Osteoblast (primary cell): ENCODE measurements around the gene FAM110A. TPM values are rescaled to one million over a fixed set of nuclear protein-coding genes. Genes with fewer than 3 reads are reported as not detected.
A peak's percentile ranks its signal among the peaks of the same experiment; 100 is the strongest.

Experiments
- DNase-seq: peaks from one replicate; pipeline ENCODE4 v3.0.0; 2011; ENCODE audit warnings: low spot score, mixed read lengths; ENCODE audit not compliant: insufficient read length; ENCODE audit errors: missing footprints
- H2AFZ ChIP-seq: 2 replicates; pipeline ENCODE4 v1.6.0; 2011; ENCODE audit warnings: mild to moderate bottlenecking, low read length
- H3K27ac ChIP-seq: 2 replicates; pipeline ENCODE4 v1.5.1; 2011; ENCODE audit warnings: mild to moderate bottlenecking, low read depth, low read length, moderate library complexity
- H3K27me3 ChIP-seq: 2 replicates; pipeline ENCODE4 v1.6.0; 2012; ENCODE audit warnings: mild to moderate bottlenecking, control low read depth, inconsistent platforms, low read length, moderate library complexity; ENCODE audit not compliant: insufficient read depth
- H3K36me3 ChIP-seq: 2 replicates; pipeline ENCODE4 v1.5.1; 2011; ENCODE audit warnings: mild to moderate bottlenecking, low read length, control low read depth, moderate library complexity; ENCODE audit not compliant: insufficient read depth
- H3K4me1 ChIP-seq: 2 replicates; pipeline ENCODE4 v1.5.1; 2011; ENCODE audit warnings: mild to moderate bottlenecking, low read length, control low read depth, moderate library complexity; ENCODE audit not compliant: insufficient read depth
- H3K4me2 ChIP-seq: 2 replicates; pipeline ENCODE4 v1.6.0; 2011; ENCODE audit warnings: mild to moderate bottlenecking, low read length; ENCODE audit not compliant: insufficient read depth
- H3K4me3 ChIP-seq: fragments of 200-600 bp; sonication (generic); 3 replicates; pipeline ENCODE4 v1.5.1; 2012; ENCODE audit warnings: mild to moderate bottlenecking, low read length, inconsistent platforms; ENCODE audit not compliant: insufficient read depth
- H3K79me2 ChIP-seq: 2 replicates; pipeline ENCODE4 v1.6.0; 2012; ENCODE audit warnings: mild to moderate bottlenecking, low read length, control low read depth, inconsistent platforms; ENCODE audit not compliant: insufficient read depth
- H3K9me3 ChIP-seq: 2 replicates; pipeline ENCODE4 v1.5.1; 2011; ENCODE audit warnings: low read depth, low read length, control low read depth
- H4K20me1 ChIP-seq: 2 replicates; pipeline ENCODE4 v1.6.0; 2012; ENCODE audit warnings: mild to moderate bottlenecking, low read length, control low read depth; ENCODE audit not compliant: insufficient read depth
- total RNA-seq: library from RNA; depleted of rRNA; stranded (reverse); fragments of >200 nt; gene quantifications from 2 replicates; pipeline ENCODE4 v1.2.3, GENCODE V29; 2012
- TF ChIP-seq, protein P1 (sequence below): IDR thresholded peaks from 2 replicates; pipeline ENCODE4 v1.5.1; 2011; ENCODE audit warnings: mild to moderate bottlenecking, low read depth, low read length, moderate library complexity; ENCODE audit errors: extremely low read depth

The FAM110A gene
- total RNA-seq, 1 donor: 9.8 TPM

DNA sequence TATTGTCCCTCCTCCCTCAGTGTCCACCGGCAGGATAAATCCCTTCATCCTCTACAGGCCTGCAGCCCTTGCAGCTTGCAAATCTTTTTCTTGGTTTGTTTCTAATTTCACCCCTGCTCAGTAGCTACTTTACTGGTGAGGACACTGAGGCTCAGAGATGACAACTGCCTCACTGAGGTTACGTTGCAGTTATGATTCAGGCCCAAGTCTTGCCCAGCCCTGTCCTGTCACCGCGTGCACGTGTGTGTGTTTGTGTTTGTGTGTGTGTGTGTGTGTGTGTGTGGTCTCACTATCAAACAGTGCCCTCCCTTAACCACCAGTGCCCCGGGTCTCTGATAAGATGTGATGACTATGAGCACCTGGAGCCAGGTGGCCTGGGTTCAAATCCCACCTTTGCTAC lies 21.1 kb downstream of the FAM110A start:
- H4K20me1 ChIP-seq: peaks cover 3% of the 10 kb centered on the region
- peaks cover 22% of the 10 kb centered on the region for H3K4me1 ChIP-seq
- no peak overlapping the region for H3K4me2 ChIP-seq
- no peak overlapping the region for H3K4me3 ChIP-seq
- TF ChIP-seq, protein P1, sequence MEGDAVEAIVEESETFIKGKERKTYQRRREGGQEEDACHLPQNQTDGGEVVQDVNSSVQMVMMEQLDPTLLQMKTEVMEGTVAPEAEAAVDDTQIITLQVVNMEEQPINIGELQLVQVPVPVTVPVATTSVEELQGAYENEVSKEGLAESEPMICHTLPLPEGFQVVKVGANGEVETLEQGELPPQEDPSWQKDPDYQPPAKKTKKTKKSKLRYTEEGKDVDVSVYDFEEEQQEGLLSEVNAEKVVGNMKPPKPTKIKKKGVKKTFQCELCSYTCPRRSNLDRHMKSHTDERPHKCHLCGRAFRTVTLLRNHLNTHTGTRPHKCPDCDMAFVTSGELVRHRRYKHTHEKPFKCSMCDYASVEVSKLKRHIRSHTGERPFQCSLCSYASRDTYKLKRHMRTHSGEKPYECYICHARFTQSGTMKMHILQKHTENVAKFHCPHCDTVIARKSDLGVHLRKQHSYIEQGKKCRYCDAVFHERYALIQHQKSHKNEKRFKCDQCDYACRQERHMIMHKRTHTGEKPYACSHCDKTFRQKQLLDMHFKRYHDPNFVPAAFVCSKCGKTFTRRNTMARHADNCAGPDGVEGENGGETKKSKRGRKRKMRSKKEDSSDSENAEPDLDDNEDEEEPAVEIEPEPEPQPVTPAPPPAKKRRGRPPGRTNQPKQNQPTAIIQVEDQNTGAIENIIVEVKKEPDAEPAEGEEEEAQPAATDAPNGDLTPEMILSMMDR: no peak
- no peaks in the 10 kb centered on the region for H3K9me3 ChIP-seq
- H3K27ac ChIP-seq: no peak overlapping the region
- no peaks in the 10 kb centered on the region for H3K27me3 ChIP-seq
- H3K79me2 ChIP-seq: peaks cover 10% of the 10 kb centered on the region
- no peak for DNase-seq
- no peaks in the 10 kb centered on the region for H3K36me3 ChIP-seq
- no peak overlapping the region for H2AFZ ChIP-seq

DNA sequence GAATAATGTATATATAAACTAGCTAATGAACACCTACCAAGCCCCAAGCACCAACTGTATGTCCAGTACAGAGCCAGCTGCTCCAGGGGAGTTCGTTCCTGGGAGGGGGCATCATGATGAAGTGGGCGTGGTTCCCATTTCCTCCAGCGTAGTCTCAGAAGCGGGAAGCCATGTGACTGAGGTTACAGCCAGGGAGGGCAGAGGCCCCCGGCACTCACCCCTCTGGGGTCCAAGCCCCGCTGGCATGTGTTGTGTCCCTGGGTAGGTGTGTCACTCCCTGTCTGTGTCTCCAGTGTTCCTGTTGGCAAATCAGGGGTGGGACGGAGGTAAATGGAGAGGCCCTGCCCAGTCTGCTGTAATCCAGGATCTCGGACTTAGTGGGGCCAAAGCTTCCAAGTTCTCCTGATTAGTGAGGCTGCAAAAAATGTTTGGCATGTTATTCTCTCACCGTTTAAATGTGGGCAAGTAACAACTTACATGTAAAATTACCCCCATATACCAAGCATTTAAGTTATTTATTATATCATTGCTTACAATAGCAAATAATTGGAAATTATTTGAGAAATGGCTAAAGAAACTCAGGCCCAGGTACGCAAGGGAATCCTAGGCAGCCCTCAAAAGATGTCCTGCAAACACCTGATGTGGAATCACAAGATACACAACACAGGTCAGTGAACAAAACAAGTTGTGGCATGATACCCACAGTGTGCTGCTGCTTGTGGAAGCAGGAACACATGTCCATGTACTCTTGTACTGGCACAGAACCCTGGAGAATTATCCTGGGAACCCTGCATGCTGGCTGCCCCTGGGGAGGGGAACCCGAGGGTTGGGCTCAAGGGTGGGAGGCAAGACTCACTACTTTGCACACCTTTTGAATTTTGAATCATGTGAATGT lies 22.2 kb downstream of the FAM110A start:
- no peaks in the 10 kb centered on the region for H3K27me3 ChIP-seq
- H3K4me2 ChIP-seq: peak overlapping the region; percentile 57
- peaks cover 10% of the 10 kb centered on the region for H3K79me2 ChIP-seq
- H3K9me3 ChIP-seq: no peaks in the 10 kb centered on the region
- peaks cover 32% of the 10 kb centered on the region for H3K4me1 ChIP-seq
- peak overlapping the region; percentile 34 for H3K4me3 ChIP-seq
- H2AFZ ChIP-seq: no peak overlapping the region
- no peaks in the 10 kb centered on the region for H3K36me3 ChIP-seq
- TF ChIP-seq, protein P1: no peak
- peaks cover 3% of the 10 kb centered on the region for H4K20me1 ChIP-seq
- no peak for DNase-seq
- peak overlapping the region; percentile 62 for H3K27ac ChIP-seq

DNA sequence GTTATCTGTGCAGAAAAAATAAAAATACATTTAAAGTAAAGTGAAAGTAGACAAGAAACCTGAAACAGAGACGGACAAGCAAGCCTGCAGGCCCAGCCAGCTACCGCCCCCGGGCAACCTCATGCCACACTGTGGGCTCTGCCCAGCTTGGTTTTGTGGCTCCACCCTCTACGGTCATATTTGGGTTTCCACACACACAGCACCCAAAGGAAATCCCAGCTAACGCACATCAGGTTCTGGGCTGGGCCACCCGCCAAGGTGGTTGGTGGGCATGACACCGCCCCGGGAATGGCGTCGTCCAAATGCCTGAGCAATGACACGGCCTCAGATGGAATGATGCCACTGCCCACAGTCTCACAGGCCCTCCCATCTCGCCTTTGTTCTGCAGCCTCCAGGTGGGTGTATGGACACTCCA lies 22.9 kb downstream of the FAM110A start:
- peak; percentile 92 for DNase-seq
- Histone ChIP-seq H2AFZ (no peak overlapping the region), H3K4me3 (peak overlapping the region; percentile 34), H3K9me3 (no peaks in the 10 kb centered on the region), H4K20me1 (peaks cover 3% of the 10 kb centered on the region), H3K79me2 (peaks cover 10% of the 10 kb centered on the region), H3K27ac (peak overlapping the region; percentile 62), H3K27me3 (no peaks in the 10 kb centered on the region), H3K4me2 (peak overlapping the region; percentile 57), H3K36me3 (no peaks in the 10 kb centered on the region), H3K4me1 (peaks cover 32% of the 10 kb centered on the region)
- TF ChIP-seq, protein P1: no peak

DNA sequence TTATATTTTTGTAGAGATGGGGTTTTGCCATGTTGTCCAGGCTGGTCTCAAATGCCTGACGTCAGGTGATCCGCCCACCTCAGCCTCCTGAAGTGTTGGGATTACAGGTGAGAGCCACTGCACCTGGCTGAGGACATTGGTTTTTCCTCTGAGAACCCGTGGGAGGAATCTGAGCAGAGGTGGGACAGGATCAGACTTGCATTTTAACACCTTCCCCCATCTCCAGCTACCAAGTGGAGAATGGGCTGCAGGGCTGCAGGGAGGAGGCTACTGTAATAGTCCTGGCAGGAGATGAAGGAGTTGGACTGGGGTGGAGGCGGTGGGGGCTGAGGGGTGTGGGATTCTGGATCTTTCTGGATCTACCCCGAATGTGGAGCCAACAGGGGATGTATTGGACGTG lies 24.5 kb downstream of the FAM110A start:
- Histone ChIP-seq H3K4me3 (no peak overlapping the region), H3K4me2 (no peak overlapping the region), H3K36me3 (no peaks in the 10 kb centered on the region), H2AFZ (no peak overlapping the region), H3K79me2 (peaks cover 8% of the 10 kb centered on the region), H3K9me3 (no peaks in the 10 kb centered on the region), H3K4me1 (peaks cover 32% of the 10 kb centered on the region), H3K27ac (no peak overlapping the region), H4K20me1 (peaks cover 3% of the 10 kb centered on the region), H3K27me3 (no peaks in the 10 kb centered on the region)
- TF ChIP-seq, protein P1: no peak
- no peak for DNase-seq
